ENCODE data around the gene SSX3. TPM values are rescaled to one million over a fixed set of nuclear protein-coding genes. Genes with fewer than 3 reads are reported as not detected.
"Not testable (repeated sequence)": the region's sequence is repeated elsewhere in the genome, so short reads cannot be mapped to it uniquely, and the experiment has no call there.

Gene SSX3
- total and polyA plus RNA-seq, 2 of the 4 experiments (the other 2 are of a cell fraction) = not detected

DNA sequence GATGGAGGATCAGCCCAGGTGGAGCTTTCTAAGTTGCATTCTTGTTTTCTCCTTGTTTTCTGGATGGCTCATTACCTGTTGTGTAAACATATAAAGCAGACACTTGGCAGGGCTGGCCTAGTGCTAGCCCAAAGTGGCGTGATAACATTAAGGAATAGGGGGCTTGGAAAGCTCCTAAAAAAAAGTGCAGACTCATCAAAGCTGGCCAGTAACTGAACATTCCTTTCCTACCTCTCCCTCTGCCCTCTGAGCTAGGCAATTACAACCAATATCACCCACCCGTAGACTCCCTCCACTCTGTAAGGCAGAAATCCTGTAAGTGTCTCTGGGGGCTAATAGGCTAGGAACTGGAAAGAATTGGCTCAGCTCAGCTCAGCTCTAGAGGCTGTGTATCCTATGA, 42.5 kb downstream of the SSX3 start:
- H2BK5ac ChIP-seq (ENCODE audit: low read depth, low read length, poor library complexity, severe bottlenecking); ATAC-seq (ENCODE audit: low read depth); H4K20me1 ChIP-seq (ENCODE audit: insufficient read depth, low read length); H3K23ac ChIP-seq (ENCODE audit: low read depth, low read length); H3K56ac ChIP-seq (ENCODE audit: extremely low read depth, insufficient read depth, low read length); H3K4me3 ChIP-seq (ENCODE audit: insufficient read depth, low read depth, low read length); H3K9me3 ChIP-seq (ENCODE audit: control insufficient read depth, insufficient read depth, low read length); H3K4me2 ChIP-seq (ENCODE audit: low read depth, low read length); H2AFZ ChIP-seq (replicated peaks; ENCODE audit: low read length, poor library complexity); intact Hi-C loops (cut with micrococcal nuclease); H3K4ac ChIP-seq (ENCODE audit: low read depth, low read length); H3K14ac ChIP-seq (replicated peaks; ENCODE audit: low read depth, low read length); H3K4me1 ChIP-seq (ENCODE audit: control insufficient read depth, insufficient read depth, low read length); H3K18ac ChIP-seq (ENCODE audit: low read depth, low read length); H4K91ac ChIP-seq (ENCODE audit: insufficient read depth, low read depth, low read length); H3K9me1 ChIP-seq (ENCODE audit: insufficient read depth, low read length); H2BK120ac ChIP-seq (ENCODE audit: low read depth, low read length); in situ Hi-C loops (cut with MboI; ENCODE audit: low sequenced_read_pairs); H3K79me1 ChIP-seq (ENCODE audit: low read depth in 1 of 2, low read length in 2 of 2); H2AK5ac ChIP-seq (ENCODE audit: low read depth, low read length); POLR2A ChIA-PET (ENCODE audit: unreplicated experiment); H3K27ac ChIP-seq (ENCODE audit: insufficient read depth, low read length); H2AK9ac ChIP-seq (replicated peaks; ENCODE audit: low read depth, low read length, poor library complexity); dilution Hi-C loops (cut with HindIII; ENCODE audit: low sequenced_read_pairs, unreplicated experiment); CTCF ChIA-PET; BruUV-seq (replicated peaks); H3K9ac ChIP-seq (ENCODE audit: low read depth, low read length); H2BK15ac ChIP-seq (ENCODE audit: low read depth, low read length); H2BK20ac ChIP-seq (ENCODE audit: low read depth, low read length); H3K36me3 ChIP-seq (ENCODE audit: control insufficient read depth, insufficient read depth, low read length); H3K27me3 ChIP-seq (ENCODE audit: control insufficient read depth, insufficient read depth, low read length); DNase-seq; H4K5ac ChIP-seq (ENCODE audit: low read depth, low read length); H4K8ac ChIP-seq (ENCODE audit: low read depth in 2 of 2, low read length in 2 of 2): not testable (repeated sequence)
- no CpG with 5 or more reads among the region's 2 CpGs for WGBS, 2 experiments (ENCODE audit: extremely low coverage in 2 of 2, insufficient read length in 1 of 2)
- TF ChIP-seq MAFK (IDR thresholded peaks at IDR 0.05; ENCODE audit: low read depth, low read length) = 0 out of 2 replicates have a peak, but pooled peaks have one; percentile 8

All from IMR-90 (cell line).